NB4 (cell line): ENCODE measurements around the gene PRG3.

Experiments
- DNase-seq: peaks from one replicate; pipeline ENCODE4 v3.0.0; 2010; ENCODE audit warnings: low read depth
- H3K4me3 ChIP-seq: one replicate; pipeline ENCODE4 v1.5.1; 2011; ENCODE audit warnings: mild to moderate bottlenecking, low read depth, low read length, moderate library complexity
- MAX ChIP-seq: IDR thresholded peaks from 2 replicates; pipeline ENCODE4 v1.6.1; 2011; ENCODE audit warnings: low read depth, low read length
- MYC ChIP-seq: IDR thresholded peaks from 2 replicates; pipeline ENCODE4 v1.6.1; 2011; ENCODE audit warnings: low read depth, low read length
- POLR2A ChIP-seq: IDR thresholded peaks from 2 replicates; pipeline ENCODE4 v1.6.1; 2011; ENCODE audit warnings: mild to moderate bottlenecking; ENCODE audit not compliant: insufficient read length; ENCODE audit errors: extremely low read depth
- TF ChIP-seq, protein P1 (sequence below): IDR thresholded peaks from one replicate; pipeline ENCODE4 v1.5.1; 2012; ENCODE audit warnings: low read depth, low read length

PRG3 gene

DNA sequence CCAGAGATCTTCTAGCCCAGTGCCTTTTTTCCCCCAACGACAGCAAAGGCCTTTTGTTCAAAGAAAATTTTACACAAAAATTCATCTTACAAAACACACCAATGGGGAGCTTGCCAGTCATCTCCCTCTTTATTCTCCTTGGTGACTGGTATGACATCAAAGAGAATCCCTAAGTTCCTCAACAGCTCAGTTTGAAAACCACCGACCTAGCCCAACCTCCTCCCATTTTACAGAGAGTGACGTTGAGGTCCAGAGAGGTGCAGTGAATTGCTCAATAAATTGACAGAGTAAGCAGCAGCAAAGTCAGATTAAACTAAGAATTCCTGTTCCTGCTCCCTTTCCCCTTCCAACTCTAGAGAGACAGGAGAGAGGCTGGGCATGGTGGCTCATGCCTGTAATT is 38.2 kb upstream of the PRG3 start:
- no peak for DNase-seq
- TF ChIP-seq MYC: no peak
- TF ChIP-seq, protein P1, sequence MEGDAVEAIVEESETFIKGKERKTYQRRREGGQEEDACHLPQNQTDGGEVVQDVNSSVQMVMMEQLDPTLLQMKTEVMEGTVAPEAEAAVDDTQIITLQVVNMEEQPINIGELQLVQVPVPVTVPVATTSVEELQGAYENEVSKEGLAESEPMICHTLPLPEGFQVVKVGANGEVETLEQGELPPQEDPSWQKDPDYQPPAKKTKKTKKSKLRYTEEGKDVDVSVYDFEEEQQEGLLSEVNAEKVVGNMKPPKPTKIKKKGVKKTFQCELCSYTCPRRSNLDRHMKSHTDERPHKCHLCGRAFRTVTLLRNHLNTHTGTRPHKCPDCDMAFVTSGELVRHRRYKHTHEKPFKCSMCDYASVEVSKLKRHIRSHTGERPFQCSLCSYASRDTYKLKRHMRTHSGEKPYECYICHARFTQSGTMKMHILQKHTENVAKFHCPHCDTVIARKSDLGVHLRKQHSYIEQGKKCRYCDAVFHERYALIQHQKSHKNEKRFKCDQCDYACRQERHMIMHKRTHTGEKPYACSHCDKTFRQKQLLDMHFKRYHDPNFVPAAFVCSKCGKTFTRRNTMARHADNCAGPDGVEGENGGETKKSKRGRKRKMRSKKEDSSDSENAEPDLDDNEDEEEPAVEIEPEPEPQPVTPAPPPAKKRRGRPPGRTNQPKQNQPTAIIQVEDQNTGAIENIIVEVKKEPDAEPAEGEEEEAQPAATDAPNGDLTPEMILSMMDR: no peak
- no peak for TF ChIP-seq MAX
- no peak for TF ChIP-seq POLR2A
- no peak overlapping the region for H3K4me3 ChIP-seq

- TF ChIP-seq, protein P1: no peak
Observed at GRCh38 chr11:57418131-57418530, 37.2 kb upstream of the PRG3 start.

DNA sequence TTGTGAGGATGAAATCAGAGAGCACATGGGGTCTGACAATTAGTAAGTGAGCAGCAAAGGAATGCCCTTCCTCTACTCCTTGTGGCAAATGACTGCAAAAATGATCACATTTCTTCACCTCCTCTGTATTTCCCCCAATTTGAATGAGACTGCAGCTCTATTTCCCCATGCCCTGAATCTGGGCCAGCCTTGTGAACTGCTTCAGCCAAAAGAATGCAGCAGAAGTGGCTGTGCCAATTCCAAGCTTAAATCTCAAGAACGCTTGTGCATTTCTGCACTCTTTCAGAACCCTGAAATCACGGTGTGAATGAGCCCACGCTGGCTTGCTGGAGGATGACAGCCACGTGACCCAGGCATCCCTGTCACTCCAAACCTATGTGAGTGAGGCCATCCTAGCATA is 36.1 kb upstream of the PRG3 start:
- H3K4me3 ChIP-seq: no peak overlapping the region
- TF ChIP-seq POLR2A: no peak
- no peak for TF ChIP-seq MAX
- TF ChIP-seq, protein P1: no peak
- no peak for DNase-seq

More at GRCh38 chr11:57418131-57418530, 37.2 kb upstream of the PRG3 start:
- no peak for DNase-seq
- H3K4me3 ChIP-seq: no peak overlapping the region

- DNase-seq: no peak
- no peak overlapping the region for H3K4me3 ChIP-seq
- TF ChIP-seq MYC (no peak), POLR2A (no peak), MAX (no peak)
- TF ChIP-seq, protein P1: no peak
Observed at GRCh38 chr11:57416436-57416835, 35.5 kb upstream of the PRG3 start.

- no peak for TF ChIP-seq POLR2A
- TF ChIP-seq MAX: no peak
- TF ChIP-seq, protein P1: no peak
- no peak for TF ChIP-seq MYC
Observed at GRCh38 chr11:57414612-57415212, 33.8 kb upstream of the PRG3 start.

DNA sequence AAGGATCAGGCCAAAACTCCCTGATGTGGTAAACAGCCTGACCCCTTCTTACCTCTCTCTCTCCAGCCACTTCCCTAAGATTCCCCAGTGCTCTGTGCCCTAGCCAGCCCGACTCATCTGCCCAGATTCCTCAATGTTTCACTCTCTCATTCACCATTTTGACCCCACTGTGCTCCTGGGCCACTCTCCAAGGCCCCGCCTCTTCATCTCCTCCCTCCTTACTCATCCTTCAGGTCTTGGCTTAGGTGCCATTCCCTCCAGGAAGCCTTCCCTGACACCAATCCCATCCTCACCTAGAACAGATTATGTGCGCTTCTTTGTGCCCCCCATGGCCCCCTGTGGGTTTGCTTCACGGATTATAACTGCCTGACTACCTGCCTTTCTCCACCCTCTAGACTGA is 32.7 kb upstream of the PRG3 start:
- no peak overlapping the region for H3K4me3 ChIP-seq
- DNase-seq: no peak
- TF ChIP-seq, protein P1: no peak
- TF ChIP-seq MAX (no peak), POLR2A (no peak), MYC (no peak)

More at GRCh38 chr11:57414612-57415212, 33.8 kb upstream of the PRG3 start:
- no peak overlapping the region for H3K4me3 ChIP-seq
- DNase-seq: no peak
